Glomerular endothelial cell (primary cell): ENCODE data around the gene NDUFS6. TPM values are rescaled to one million over a fixed set of nuclear protein-coding genes. Genes with fewer than 3 reads are reported as not detected.
"Not testable (repeated sequence)": the region's sequence is repeated elsewhere in the genome, so short reads cannot be mapped to it uniquely, and the experiment has no call there.

Source experiments
- DNase-seq: peaks from one replicate; pipeline ENCODE4 v3.0.0-alpha.2; 2011; ENCODE audit warnings: low read depth, low spot score; ENCODE audit errors: extremely low read depth
- total RNA-seq: library from RNA; depleted of rRNA; stranded (reverse); fragments of >200 nt; gene quantifications from 2 replicates; pipeline ENCODE4 v1.2.3, GENCODE V29; 2015

The NDUFS6 gene
- total RNA-seq, 1 donor from 2014 or later = 71.9 TPM

GRCh38 chr5:1796371-1797102 is 4.7 kb upstream of the NDUFS6 start:
- no peak for DNase-seq

DNA sequence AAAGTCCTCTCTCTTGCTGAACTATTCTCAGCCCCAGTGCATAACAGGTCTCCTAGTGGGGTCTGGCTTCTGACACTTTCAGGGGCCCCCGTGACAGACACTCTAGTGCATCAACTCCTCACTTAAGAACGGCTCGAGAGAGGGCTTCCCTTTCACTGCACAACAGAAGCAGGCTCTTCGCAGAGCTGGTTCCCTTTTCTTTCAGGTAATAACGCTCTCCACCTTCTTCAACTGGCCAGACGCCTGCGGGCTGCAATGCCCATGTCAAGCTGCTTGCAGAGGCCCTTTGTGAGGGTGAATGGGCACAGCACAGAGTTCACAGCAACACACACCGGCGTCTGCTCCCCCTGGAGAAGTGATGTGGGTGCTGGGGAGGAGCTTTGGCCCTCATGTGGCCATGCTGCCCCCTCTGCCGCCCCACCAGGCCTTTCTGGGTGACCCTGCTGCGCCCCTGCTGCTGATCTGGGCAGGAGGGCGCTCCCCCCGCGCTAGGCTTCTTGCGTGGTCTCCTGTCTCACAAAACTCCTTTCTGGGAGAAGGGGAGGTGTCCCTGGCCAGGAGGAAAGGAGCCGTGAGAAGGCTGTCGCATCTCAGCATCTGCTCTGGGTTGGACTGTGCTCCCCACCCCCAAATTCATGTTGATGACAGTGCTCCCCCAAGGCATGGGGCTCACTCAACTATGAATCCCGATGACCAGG is 4.0 kb upstream of the NDUFS6 start:
- DNase-seq = no peak

- no peak for DNase-seq
These were observed 3.4 kb upstream of the NDUFS6 start for GRCh38 chr5:1797855-1798254.

DNA sequence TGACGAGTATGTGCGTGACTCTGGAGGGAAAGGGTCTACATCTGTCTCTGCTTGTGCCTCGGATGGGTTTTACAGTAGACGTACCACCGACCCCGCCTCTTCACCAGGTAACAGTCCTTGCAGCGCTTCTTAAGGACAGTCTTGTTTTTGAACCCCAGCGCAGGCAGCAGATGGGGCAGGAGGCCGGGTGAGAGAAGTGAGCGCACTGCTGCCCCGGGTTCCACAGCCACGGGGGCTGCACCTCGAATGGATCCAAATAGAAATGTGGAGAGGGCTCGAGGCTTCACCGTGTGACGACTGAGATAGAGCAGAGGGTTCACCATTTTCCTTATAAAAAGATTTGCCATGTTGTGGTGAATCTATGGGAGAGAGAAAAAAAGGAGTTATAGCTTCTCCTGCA is 2.6 kb upstream of the NDUFS6 start:
- not testable (repeated sequence) for DNase-seq

- no peak for DNase-seq
These were observed 2.1 kb upstream of the NDUFS6 start for GRCh38 chr5:1799110-1799601.

- DNase-seq = no peak
These were observed 1.4 kb upstream of the NDUFS6 start, which contains the start of gene MRPL36 for GRCh38 chr5:1799602-1800471. TSS of gene MRPL36 (minus strand) at chr5:1799837. CDS start at chr5:1798935, 902 bp downstream.

DNA sequence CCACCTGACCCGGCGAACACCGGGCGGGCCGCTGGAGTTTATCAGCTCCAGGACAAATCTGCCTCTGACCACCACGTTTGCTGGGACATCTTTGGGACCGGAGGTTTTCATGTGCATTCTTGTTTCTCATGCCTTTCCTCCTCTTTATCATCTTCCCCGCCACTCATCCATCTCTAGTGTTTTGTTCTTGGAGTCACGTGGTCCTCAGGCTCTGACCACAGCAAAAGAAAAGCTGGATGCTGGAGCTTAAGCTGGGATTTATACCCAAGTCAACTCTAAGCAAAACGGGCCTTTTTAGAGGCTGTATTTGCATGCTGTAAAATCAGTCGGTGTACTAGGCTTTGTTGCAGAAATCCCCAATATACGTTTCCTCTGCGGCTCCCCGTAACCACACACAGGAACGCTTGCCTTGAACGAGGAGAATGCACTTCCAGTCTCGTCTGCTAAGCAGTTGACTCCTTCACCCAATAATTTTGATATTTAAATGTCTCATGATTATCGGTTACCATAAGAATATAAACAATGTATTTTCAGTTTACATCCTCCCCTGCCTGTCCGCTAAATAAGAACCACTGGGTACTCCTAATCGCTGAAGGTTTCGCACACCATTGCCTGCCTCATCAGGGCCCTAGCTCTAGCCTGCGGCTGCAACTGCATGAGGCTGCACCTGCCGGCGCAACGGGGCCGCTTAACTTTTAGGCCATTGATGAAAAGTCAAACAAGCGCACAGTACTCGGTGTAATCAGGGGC is 560 bp upstream of the NDUFS6 start:
- no peak for DNase-seq

DNA sequence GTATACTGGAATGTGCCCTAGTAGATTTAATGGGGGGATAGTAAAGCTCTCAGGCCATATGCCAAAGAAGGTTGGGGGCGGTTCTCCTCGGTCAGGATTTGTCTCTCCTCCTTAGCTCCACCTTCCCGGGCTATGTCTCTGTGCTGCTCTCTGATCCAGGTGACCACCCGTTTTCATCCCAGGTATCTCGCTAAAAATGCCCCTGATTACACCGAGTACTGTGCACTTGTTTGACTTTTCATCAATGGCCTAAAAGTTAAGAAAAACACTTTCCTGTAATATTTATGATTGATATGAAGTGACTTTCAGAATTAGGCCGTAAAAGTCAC is 724 bp downstream of the NDUFS6 start:
- DNase-seq = no peak

GRCh38 chr5:1803192-1803591 is 2.0 kb downstream of the NDUFS6 start:
- no peak for DNase-seq

GRCh38 chr5:1804001-1804690 is 2.9 kb downstream of the NDUFS6 start:
- DNase-seq = no peak

- no peak for DNase-seq
These were observed 4.1 kb downstream of the NDUFS6 start for GRCh38 chr5:1805326-1805725.

GRCh38 chr5:1805736-1806135 is 4.5 kb downstream of the NDUFS6 start:
- DNase-seq = no peak

DNA sequence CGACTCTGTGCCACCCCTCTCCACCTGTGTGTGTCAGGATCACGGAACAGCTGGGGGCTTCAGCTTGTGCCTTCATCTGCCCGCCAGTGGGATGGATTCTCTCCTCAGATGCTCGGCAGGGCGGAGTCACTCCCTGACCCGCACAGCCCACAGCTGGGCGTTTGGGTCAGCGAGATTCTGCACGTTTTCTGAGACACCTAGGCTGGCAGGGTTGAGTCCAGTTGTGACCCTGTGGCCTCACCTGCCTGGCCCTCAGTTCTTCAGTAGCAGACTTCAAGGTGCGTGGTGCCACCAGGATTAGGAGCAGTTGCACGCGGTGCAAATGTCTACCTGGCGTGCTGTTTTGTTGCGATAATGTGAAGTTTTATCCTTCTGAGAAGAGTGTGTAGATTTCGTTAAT is 5.0 kb downstream of the NDUFS6 start:
- no peak for DNase-seq

GRCh38 chr5:1806974-1807373 is 5.8 kb downstream of the NDUFS6 start:
- DNase-seq = no peak

DNA sequence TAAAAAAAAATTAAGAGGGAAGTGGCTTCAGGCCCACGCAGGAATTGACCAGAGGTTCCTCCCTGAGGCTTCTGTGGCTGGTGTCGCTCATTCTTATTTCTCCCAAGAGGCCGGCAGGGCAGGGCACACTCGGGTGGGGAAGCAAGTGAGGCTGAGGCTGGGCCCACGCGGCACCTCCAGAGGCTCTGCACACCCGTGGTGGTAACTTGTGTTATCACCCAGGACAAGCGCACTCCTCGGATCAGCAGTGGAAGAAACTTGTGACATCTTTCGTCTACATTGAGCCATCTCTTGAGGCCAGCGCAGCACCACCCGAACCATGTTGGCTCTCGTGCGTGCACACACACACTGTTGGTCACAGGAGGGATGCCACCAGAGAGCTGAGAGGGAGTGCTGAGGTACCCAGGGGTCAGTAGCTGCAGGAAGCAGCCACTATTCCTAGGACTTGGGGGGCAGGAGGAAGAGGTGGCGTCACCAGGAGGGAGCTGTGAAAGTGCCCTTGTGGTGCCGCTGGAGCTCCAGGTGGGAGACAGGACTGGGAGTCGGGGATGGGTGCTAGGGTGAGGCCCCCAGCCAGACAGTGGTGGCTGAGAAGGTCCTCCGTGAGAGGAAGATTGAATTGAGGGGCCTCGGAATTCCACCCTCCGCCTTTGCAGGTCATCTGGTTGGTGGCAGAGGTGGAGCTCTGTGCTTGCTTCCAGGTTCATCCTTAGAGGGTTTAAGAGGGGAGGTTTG is 6.4 kb downstream of the NDUFS6 start:
- no peak for DNase-seq

GRCh38 chr5:1808439-1808838 is 7.2 kb downstream of the NDUFS6 start:
- no peak for DNase-seq

GRCh38 chr5:1809416-1810035 is 8.3 kb downstream of the NDUFS6 start:
- no peak for DNase-seq

- DNase-seq = no peak
These were observed 9.4 kb downstream of the NDUFS6 start for GRCh38 chr5:1810581-1811101.
